ENCODE data around the gene MGLL. TPM values are rescaled to one million over a fixed set of nuclear protein-coding genes. Genes with fewer than 3 reads are reported as not detected.
"Not testable (repeated sequence)": the region's sequence is repeated elsewhere in the genome, so short reads cannot be mapped to it uniquely, and the experiment has no call there.

Gene MGLL
- polyA plus RNA-seq, 1 donor from 2014 or later: 8.6 TPM

- peaks cover 2% of the 10 kb centered on the region for H3K36me3 Mint-ChIP-seq
- no peaks in the 10 kb centered on the region for H3K4me1 Mint-ChIP-seq
- no peak overlapping the region for H3K27ac Mint-ChIP-seq
- H3K27me3 Mint-ChIP-seq: no peaks in the 10 kb centered on the region
- no peak overlapping the region for H3K4me3 Mint-ChIP-seq
- no peaks in the 10 kb centered on the region for H3K9me3 Mint-ChIP-seq
Observed at GRCh38 chr3:127715532-127715931, 106.8 kb downstream of the MGLL start.

- Mint-ChIP-seq H3K27me3 (no peaks in the 10 kb centered on the region), H3K9me3 (no peaks in the 10 kb centered on the region), H3K4me1 (no peaks in the 10 kb centered on the region), H3K4me3 (no peak overlapping the region), H3K36me3 (no peaks in the 10 kb centered on the region), H3K27ac (no peak overlapping the region)
Observed at GRCh38 chr3:127714866-127715265, 107.4 kb downstream of the MGLL start.

GRCh38 chr3:127714125-127714571 is 108.2 kb downstream of the MGLL start:
- Mint-ChIP-seq H3K4me3 (no peak overlapping the region), H3K9me3 (no peaks in the 10 kb centered on the region), H3K4me1 (no peaks in the 10 kb centered on the region), H3K27me3 (no peaks in the 10 kb centered on the region), H3K27ac (no peak overlapping the region), H3K36me3 (no peaks in the 10 kb centered on the region)

- H3K27me3 Mint-ChIP-seq: no peaks in the 10 kb centered on the region
- no peaks in the 10 kb centered on the region for H3K4me1 Mint-ChIP-seq
- no peak overlapping the region for H3K4me3 Mint-ChIP-seq
- H3K27ac Mint-ChIP-seq: no peak overlapping the region
- no peaks in the 10 kb centered on the region for H3K36me3 Mint-ChIP-seq
- no peaks in the 10 kb centered on the region for H3K9me3 Mint-ChIP-seq
Observed at GRCh38 chr3:127712881-127713771, 109.2 kb downstream of the MGLL start.

- Mint-ChIP-seq H3K9me3 (no peaks in the 10 kb centered on the region), H3K27ac (no peak overlapping the region), H3K36me3 (no peaks in the 10 kb centered on the region), H3K27me3 (no peaks in the 10 kb centered on the region), H3K4me3 (no peak overlapping the region), H3K4me1 (no peaks in the 10 kb centered on the region)
Observed at GRCh38 chr3:127712461-127712860, 109.9 kb downstream of the MGLL start.

GRCh38 chr3:127711896-127712295 is 110.4 kb downstream of the MGLL start:
- Mint-ChIP-seq H3K27ac (no peak overlapping the region), H3K4me3 (no peak overlapping the region), H3K9me3 (no peaks in the 10 kb centered on the region), H3K27me3 (no peaks in the 10 kb centered on the region), H3K36me3 (no peaks in the 10 kb centered on the region), H3K4me1 (no peaks in the 10 kb centered on the region)

- Mint-ChIP-seq H3K36me3 (no peaks in the 10 kb centered on the region), H3K4me3 (no peak overlapping the region), H3K9me3 (no peaks in the 10 kb centered on the region), H3K27ac (no peak overlapping the region), H3K27me3 (no peaks in the 10 kb centered on the region), H3K4me1 (no peaks in the 10 kb centered on the region)
Observed at GRCh38 chr3:127711021-127711695, 111.2 kb downstream of the MGLL start.

GRCh38 chr3:127710155-127710941 is 112.0 kb downstream of the MGLL start:
- Mint-ChIP-seq H3K36me3 (no peaks in the 10 kb centered on the region), H3K4me3 (no peak overlapping the region), H3K9me3 (no peaks in the 10 kb centered on the region), H3K27me3 (no peaks in the 10 kb centered on the region), H3K4me1 (no peaks in the 10 kb centered on the region), H3K27ac (no peak overlapping the region)

DNA sequence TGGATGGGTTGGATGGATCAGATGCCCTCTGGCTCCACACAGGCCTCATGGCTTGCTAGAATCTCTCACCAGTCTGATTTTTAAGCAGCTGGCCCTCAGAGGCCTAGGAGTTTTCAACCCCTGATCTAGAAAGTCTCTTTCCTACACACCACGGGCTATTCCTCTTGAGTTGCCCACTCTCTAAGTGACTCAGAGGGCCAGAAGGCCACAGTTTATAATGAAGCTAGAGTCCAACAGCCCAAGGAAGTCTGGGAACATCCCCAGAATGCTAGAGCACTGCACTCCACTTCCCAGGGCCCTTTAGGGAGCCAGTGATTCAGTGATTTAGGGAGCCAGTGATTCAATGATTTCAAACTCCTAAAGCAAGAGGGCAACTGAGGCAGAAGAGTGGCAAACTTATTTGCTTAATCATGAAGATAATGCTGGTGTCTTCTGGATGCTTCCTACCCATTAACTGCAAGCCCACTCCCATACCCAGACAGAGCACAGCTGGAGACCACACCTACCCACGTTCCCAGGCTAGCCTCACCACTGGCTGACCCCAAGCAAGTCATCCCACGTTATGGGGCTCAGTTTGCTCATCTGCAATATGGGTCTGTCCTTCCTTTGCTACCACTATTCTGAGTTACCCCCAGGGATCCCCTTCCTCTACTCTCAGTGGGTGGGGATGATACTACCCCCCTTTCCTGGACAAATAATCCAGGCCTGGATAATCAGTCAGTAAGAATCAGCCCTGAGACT is 112.8 kb downstream of the MGLL start:
- no peaks in the 10 kb centered on the region for H3K4me1 Mint-ChIP-seq
- peaks cover 3% of the 10 kb centered on the region for H3K36me3 Mint-ChIP-seq
- H3K27ac Mint-ChIP-seq: no peak overlapping the region
- H3K27me3 Mint-ChIP-seq: no peaks in the 10 kb centered on the region
- H3K4me3 Mint-ChIP-seq: no peak overlapping the region
- no peaks in the 10 kb centered on the region for H3K9me3 Mint-ChIP-seq

DNA sequence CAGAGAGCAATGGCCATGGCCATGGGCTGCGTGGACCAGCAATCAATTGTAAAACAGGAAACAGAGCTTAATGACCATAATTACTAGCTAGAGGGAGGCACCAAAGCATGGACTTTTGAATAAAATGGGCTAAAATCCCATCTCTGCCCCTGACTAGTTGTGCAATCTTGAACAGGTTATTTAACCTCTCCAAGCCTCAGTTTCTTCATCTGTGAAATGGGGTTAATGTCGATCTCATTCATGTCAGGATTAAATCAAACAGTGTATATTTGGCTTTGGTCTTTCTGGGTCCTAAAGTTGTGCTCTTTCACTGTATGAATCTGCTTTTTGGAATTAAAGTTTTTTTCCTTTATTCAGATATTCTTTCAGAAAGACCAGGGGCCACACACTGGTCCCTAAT is 113.5 kb downstream of the MGLL start:
- Mint-ChIP-seq H3K4me1 (no peaks in the 10 kb centered on the region), H3K4me3 (no peak overlapping the region), H3K27me3 (no peaks in the 10 kb centered on the region), H3K27ac (no peak overlapping the region), H3K9me3 (no peaks in the 10 kb centered on the region), H3K36me3 (peaks cover 7% of the 10 kb centered on the region)

- no peak overlapping the region for H3K4me3 Mint-ChIP-seq
- no peaks in the 10 kb centered on the region for H3K9me3 Mint-ChIP-seq
- no peak overlapping the region for H3K27ac Mint-ChIP-seq
- H3K4me1 Mint-ChIP-seq: no peaks in the 10 kb centered on the region
- no peaks in the 10 kb centered on the region for H3K27me3 Mint-ChIP-seq
- H3K36me3 Mint-ChIP-seq: peaks cover 7% of the 10 kb centered on the region
Observed at GRCh38 chr3:127707851-127708411, 114.4 kb downstream of the MGLL start.

- Mint-ChIP-seq H3K4me3 (no peak overlapping the region), H3K27ac (no peak overlapping the region), H3K9me3 (no peaks in the 10 kb centered on the region), H3K36me3 (peaks cover 7% of the 10 kb centered on the region), H3K27me3 (no peaks in the 10 kb centered on the region), H3K4me1 (no peaks in the 10 kb centered on the region)
Observed at GRCh38 chr3:127706785-127707351, 115.4 kb downstream of the MGLL start.

- no peak overlapping the region for H3K4me3 Mint-ChIP-seq
- no peak overlapping the region for H3K27ac Mint-ChIP-seq
- no peaks in the 10 kb centered on the region for H3K27me3 Mint-ChIP-seq
- peaks cover 7% of the 10 kb centered on the region for H3K36me3 Mint-ChIP-seq
- no peaks in the 10 kb centered on the region for H3K4me1 Mint-ChIP-seq
- H3K9me3 Mint-ChIP-seq: no peaks in the 10 kb centered on the region
Observed at GRCh38 chr3:127706312-127706711, 116.0 kb downstream of the MGLL start.

DNA sequence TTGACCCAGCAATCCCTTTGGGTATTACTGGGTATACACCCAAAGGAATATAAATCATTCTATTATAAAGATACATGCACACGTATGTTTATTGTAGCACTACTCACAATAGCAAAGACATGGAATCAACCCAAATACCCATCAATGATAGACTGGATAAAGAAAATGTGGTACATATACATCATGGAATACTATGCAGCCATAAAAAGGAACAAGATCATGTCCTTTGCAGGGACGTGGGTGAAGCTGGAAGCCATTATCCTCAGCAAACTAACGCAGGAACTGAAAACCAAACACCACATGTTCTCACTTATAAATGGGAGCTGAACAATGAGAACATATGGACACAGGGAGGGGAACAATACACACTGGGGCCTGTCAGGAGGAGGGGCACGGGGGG is 117.5 kb downstream of the MGLL start:
- not testable (repeated sequence) for H3K4me1 Mint-ChIP-seq, H3K4me3 Mint-ChIP-seq, H3K27ac Mint-ChIP-seq, H3K36me3 Mint-ChIP-seq, H3K9me3 Mint-ChIP-seq, H3K27me3 Mint-ChIP-seq
